Measurements from ENCODE around the gene AKAP5. TPM values are rescaled to one million over a fixed set of nuclear protein-coding genes. Genes with fewer than 3 reads are reported as not detected.

AKAP5 gene
- polyA plus RNA-seq, 3 donors, result not detected

- Histone ChIP-seq H3K4me1 (ENCODE audit: control insufficient read depth in 1 of 2, insufficient read depth in 2 of 2, low read length in 2 of 2) (peaks cover 29 to 35% of the 10 kb centered on the region in 2 donors), H3K4me3 (replicated peaks in 1 of 3; ENCODE audit: low read depth in 2 of 3, low read length in 3 of 3) (no peak overlapping the region), H4K20me1 (ENCODE audit: insufficient read depth, low read length) (peaks cover 100% of the 10 kb centered on the region), H3K27ac (ENCODE audit: low read depth in 1 of 2, low read length in 2 of 2) (no peak overlapping the region), H3K9me3 (replicated peaks in 1 of 2; ENCODE audit: control insufficient read depth in 1 of 2, insufficient read depth in 1 of 2, low read length in 2 of 2) (no peaks in the 10 kb centered on the region), H3K27me3 (ENCODE audit: control insufficient read depth in 2 of 2, insufficient read depth in 2 of 2, low read length in 2 of 2) (no peaks in the 10 kb centered on the region), H3K9ac (ENCODE audit: insufficient read depth, low read length, poor library complexity, severe bottlenecking) (no peak overlapping the region), H3K36me3 (replicated peaks in 1 of 2; ENCODE audit: control insufficient read depth in 1 of 2, insufficient read depth in 2 of 2, low read length in 2 of 2) (no peaks in the 10 kb centered on the region), H2AFZ (ENCODE audit: insufficient read depth, low read depth, low read length, poor library complexity, severe bottlenecking) (no peak overlapping the region), H3K4me2 (replicated peaks; ENCODE audit: extremely low read depth, low read length, poor library complexity, severe bottlenecking) (no peak overlapping the region), H3K79me2 (ENCODE audit: insufficient read depth, low read length) (peaks cover 98% of the 10 kb centered on the region)
- DNase-seq, result no peak
- no peaks in the 10 kb centered on the region for H3K9me3 Mint-ChIP-seq
- peaks cover 0 to 4% of the 10 kb centered on the region in 2 donors for H3K36me3 Mint-ChIP-seq
- TF ChIP-seq, protein P1, sequence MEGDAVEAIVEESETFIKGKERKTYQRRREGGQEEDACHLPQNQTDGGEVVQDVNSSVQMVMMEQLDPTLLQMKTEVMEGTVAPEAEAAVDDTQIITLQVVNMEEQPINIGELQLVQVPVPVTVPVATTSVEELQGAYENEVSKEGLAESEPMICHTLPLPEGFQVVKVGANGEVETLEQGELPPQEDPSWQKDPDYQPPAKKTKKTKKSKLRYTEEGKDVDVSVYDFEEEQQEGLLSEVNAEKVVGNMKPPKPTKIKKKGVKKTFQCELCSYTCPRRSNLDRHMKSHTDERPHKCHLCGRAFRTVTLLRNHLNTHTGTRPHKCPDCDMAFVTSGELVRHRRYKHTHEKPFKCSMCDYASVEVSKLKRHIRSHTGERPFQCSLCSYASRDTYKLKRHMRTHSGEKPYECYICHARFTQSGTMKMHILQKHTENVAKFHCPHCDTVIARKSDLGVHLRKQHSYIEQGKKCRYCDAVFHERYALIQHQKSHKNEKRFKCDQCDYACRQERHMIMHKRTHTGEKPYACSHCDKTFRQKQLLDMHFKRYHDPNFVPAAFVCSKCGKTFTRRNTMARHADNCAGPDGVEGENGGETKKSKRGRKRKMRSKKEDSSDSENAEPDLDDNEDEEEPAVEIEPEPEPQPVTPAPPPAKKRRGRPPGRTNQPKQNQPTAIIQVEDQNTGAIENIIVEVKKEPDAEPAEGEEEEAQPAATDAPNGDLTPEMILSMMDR (IDR thresholded peaks at IDR 0.05), result no peak
- intact Hi-C loops (cut with micrococcal nuclease), result no loop called here
- H3K4me3 Mint-ChIP-seq, result no peak overlapping the region
- peaks cover 35% of the 10 kb centered on the region for H3K4me1 Mint-ChIP-seq
- H3K27ac Mint-ChIP-seq, result no peak overlapping the region
- WGBS (ENCODE audit: insufficient coverage), result 100% methylated on average over 1 of the region's 2 CpGs
- H3K27me3 Mint-ChIP-seq (ENCODE audit: low read depth in 3 of 3), result peaks cover 0 to 2% (median 2%) of the 10 kb centered on the region in 3 donors
Measured at GRCh38 chr14:64513271-64513670, 48.0 kb downstream of the AKAP5 start.

DNA sequence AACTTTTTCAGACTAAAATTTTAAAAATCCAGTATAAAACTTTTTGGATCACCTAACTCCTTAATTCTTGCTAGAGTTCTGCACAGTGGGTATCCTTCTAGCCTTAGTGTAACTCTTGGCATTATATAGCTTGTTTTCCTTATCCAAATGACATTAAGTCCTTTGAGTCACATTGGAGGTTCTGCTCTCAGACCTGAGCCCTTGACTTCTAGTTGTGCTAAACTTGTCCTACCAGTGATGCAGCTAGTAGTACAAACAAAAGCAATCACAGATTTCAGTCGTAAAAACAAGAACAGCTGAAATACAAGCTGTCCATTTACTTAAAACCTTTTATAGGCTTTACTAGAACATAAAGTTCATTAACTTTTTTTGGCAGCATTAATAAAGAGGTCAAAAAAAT, 49.8 kb downstream of the AKAP5 start:
- no peak for DNase-seq
- no peak overlapping the region for H3K4me3 ChIP-seq (replicated peaks in 1 of 3; ENCODE audit: low read depth in 2 of 3, low read length in 3 of 3)
- H3K9ac ChIP-seq (ENCODE audit: insufficient read depth, low read length, poor library complexity, severe bottlenecking), result no peak overlapping the region
- H4K20me1 ChIP-seq (ENCODE audit: insufficient read depth, low read length), result peaks cover 100% of the 10 kb centered on the region
- H3K27ac ChIP-seq (ENCODE audit: low read depth in 1 of 2, low read length in 2 of 2), result no peak overlapping the region
- no peak overlapping the region for H2AFZ ChIP-seq (ENCODE audit: insufficient read depth, low read depth, low read length, poor library complexity, severe bottlenecking)
- WGBS (ENCODE audit: insufficient coverage), result no CpG with 5 or more reads among the region's 1 CpG
- no peak overlapping the region for H3K4me3 Mint-ChIP-seq
- H3K9me3 Mint-ChIP-seq, result no peaks in the 10 kb centered on the region
- H3K4me2 ChIP-seq (replicated peaks; ENCODE audit: extremely low read depth, low read length, poor library complexity, severe bottlenecking), result no peak overlapping the region
- TF ChIP-seq, protein P1 (IDR thresholded peaks at IDR 0.05), result no peak
- H3K4me1 ChIP-seq (ENCODE audit: control insufficient read depth in 1 of 2, insufficient read depth in 2 of 2, low read length in 2 of 2), result peaks cover 18 to 22% of the 10 kb centered on the region in 2 donors
- no peaks in the 10 kb centered on the region for H3K36me3 ChIP-seq (replicated peaks in 1 of 2; ENCODE audit: control insufficient read depth in 1 of 2, insufficient read depth in 2 of 2, low read length in 2 of 2)
- H3K4me1 Mint-ChIP-seq, result peaks cover 21% of the 10 kb centered on the region
- intact Hi-C loops (cut with micrococcal nuclease), result no loop called here
- H3K27ac Mint-ChIP-seq, result no peak overlapping the region
- no peaks in the 10 kb centered on the region for H3K27me3 Mint-ChIP-seq (ENCODE audit: low read depth in 3 of 3)
- H3K27me3 ChIP-seq (ENCODE audit: control insufficient read depth in 2 of 2, insufficient read depth in 2 of 2, low read length in 2 of 2), result no peaks in the 10 kb centered on the region
- peaks cover 3 to 4% of the 10 kb centered on the region in 2 donors for H3K36me3 Mint-ChIP-seq
- peaks cover 98% of the 10 kb centered on the region for H3K79me2 ChIP-seq (ENCODE audit: insufficient read depth, low read length)
- no peaks in the 10 kb centered on the region for H3K9me3 ChIP-seq (replicated peaks in 1 of 2; ENCODE audit: control insufficient read depth in 1 of 2, insufficient read depth in 1 of 2, low read length in 2 of 2)
